Left forelimb (tissue), 1 donor: ENCODE measurements around the gene UBE2R2.
A peak's percentile ranks its signal among the peaks of the same experiment; 100 is the strongest.
"Not testable (repeated sequence)": the region's sequence is repeated elsewhere in the genome, so short reads cannot be mapped to it uniquely, and the experiment has no call there.

ENCODE experiments used
- DNase-seq: peaks from one replicate; pipeline ENCODE4 v3.0.0-alpha.2; 2018; ENCODE audit warnings: low spot score

UBE2R2 gene, protein sequence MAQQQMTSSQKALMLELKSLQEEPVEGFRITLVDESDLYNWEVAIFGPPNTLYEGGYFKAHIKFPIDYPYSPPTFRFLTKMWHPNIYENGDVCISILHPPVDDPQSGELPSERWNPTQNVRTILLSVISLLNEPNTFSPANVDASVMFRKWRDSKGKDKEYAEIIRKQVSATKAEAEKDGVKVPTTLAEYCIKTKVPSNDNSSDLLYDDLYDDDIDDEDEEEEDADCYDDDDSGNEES

DNA sequence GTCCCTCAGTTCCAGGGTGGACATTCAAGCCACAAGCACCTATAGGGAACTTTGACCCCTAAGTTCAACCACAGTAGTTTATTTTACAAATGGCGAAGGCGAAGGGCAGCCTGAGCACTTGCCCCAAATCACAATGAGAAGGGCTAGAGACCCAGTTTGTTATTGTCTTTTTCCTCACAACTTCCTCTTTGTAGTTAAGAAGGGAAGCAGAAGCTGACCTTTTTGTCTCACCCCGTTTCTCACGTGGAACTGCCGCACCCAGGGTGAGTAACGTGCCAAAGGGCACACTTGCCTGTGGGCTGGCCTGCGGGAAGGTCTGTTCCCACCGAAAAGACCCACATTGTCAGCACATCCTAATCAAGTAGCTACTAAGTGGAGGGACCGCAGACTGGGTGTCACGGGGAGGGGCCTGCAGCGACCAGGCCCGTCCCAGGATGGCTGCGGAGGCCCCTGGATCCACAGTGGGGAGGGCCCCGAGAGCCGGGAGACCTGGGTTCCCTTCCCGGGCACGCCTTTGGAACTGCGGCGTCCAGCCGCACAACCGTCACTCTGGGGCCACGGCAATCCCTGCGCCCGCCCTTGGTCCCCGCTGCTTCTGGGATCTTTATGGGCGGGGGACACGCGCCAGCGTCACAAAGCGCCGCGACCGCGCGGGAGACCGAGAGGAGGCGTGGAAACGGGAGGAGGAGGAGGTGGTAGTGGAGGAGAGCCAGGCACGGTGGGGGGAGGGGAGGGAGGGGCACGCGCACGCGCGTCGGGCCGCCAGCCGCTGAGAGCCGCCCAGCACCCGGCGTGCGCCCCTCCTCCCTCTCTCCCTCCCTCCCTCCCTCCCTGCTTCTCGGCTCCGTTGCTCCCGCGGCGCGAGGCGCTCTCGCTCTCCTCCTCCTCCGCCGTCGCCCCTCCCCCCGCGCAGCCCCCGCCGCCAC lies at the start of gene UBE2R2:
TSS of gene UBE2R2 (plus strand) at position 834 of the 926 bp plus-strand sequence. CDS start 598 bp downstream, outside the sequence.
- peak; percentile 99 for DNase-seq

DNA sequence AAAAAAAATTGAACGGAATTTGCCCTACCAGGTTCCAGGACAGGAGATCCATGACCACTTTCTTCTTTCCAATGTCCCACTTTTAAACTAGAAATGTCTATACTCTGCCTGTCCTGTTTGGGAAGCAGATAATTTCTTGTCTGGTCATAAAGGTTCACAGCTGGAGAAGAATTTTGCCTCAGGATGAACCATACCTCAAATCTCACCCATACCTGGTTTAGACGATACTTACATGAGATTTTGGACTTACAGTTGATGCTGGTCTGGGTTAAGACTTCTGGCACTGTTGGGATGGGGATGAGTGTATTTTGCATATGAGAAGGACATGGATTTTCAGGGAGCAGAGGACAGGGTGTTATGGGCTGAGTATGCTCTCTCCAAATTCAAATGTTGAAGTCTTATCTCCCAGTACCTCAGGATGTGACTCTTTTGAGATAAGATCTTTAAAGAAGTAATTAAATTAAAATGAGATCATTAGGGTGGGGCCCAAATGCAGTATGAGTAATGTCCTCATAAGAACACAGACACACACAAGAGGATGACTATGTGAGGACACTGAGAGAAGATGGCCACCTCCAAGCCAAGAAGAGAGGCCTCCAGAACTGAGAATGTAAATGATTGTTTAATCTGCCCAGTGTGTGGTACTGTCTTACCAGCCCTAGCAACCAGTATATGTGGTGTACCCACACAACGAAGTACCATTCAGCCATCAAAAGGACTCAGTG lies 46.6 kb upstream of the UBE2R2 start:
- DNase-seq: not testable (repeated sequence)

DNA sequence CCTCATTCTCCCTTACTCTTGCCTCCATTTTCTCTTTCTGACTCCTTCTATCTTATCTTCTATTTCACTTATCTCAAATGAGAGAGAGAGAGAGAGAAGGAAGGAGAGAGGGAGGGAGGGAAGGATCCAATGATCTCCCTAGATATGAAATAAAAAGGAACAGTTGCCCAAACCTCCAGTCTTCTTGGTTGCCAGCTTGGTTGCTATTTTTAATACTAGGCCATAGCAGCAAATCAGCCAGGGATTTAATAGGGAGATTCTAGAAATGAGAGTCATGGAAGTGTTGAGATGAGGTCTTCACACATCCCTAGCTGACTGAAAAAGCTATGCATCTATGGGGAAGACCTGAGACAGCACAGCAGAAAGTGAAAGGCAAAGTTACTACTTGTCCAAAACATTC lies 43.8 kb upstream of the UBE2R2 start:
- not testable (repeated sequence) for DNase-seq

DNA sequence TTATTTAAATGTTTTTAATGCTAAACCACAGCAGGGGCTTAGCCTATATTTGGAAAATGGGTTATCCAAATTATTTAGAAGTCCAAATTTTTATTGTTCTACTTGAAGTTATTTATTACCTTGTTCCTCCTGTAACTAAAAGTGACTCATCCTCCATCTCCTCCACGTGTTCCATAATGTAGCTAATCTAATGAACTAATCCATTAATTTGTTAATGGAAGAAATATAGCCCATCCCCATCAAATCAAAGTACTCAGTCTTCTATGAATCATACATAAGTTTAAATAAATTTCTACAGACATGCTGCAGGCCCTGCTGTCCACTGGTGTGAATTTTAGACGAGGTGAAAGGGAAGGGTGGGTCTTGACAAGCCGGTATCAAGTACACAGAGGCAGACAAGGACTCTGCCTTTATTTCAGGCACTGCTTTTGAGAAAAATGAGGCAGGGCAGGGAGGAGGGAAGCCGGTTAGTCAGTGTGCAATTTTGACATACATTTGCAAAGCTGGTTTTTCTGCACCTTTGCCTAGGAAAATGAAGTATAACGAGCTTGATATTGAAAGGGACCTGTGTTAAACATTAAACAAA lies 42.8 kb upstream of the UBE2R2 start:
- DNase-seq: not testable (repeated sequence)

DNA sequence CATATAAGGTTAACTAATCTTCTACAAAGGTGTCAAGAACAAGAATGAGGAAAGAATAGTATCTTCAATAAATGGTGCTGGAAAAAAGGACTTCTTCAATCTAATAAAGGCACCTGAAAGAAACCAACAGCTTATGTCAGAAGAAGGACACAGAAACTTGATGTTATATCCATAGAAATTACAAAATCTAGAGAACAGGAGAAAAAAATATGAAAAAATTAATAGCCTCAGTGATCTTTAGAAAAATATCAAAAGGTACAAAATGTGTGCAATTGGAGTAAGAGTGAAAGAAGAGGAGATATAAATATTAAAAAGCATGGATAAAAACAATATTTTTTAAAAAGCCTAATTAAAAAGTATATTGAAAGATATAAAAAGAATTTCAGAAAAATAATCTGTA lies 40.4 kb upstream of the UBE2R2 start:
- no peak for DNase-seq

- no peak for DNase-seq
Measured at GRCh38 chr9:33778700-33779351, 38.1 kb upstream of the UBE2R2 start.

- no peak for DNase-seq
Measured at GRCh38 chr9:33780276-33780675, 36.7 kb upstream of the UBE2R2 start.

GRCh38 chr9:33781736-33782135 lies 35.2 kb upstream of the UBE2R2 start:
- DNase-seq: no peak

DNA sequence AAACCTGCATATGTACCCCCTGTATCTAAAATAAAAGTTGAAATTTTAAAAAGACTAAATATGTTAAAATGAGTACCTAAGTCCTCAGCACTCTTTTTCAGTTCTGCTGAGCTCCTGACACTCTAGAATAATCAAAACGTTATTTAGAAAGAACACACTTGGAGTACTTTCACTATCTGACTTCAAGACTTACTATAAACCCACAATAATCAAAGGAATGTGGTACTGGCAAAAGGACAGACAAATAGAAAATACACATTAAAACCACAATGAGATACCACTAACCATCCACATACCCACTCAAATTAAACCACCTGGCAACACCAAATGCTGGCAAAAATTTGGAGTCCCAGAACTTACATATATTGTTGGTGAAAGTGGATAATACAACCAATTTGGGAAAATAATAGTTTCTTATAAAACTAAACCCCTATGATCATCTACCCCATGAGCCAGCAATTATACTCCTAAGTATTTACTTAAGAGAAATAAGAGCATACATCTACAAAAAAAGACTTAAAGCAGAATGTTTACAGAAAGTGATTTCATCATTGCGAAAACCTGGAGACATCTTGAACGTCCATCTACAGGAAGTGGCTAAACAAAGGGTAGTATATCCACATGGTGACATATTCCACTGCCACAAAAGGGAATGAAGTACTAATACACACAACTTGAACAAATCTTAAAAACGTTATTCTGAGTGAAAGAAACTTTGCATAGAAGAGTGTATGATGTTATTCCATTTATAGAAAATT lies 34.4 kb upstream of the UBE2R2 start:
- no peak for DNase-seq

DNA sequence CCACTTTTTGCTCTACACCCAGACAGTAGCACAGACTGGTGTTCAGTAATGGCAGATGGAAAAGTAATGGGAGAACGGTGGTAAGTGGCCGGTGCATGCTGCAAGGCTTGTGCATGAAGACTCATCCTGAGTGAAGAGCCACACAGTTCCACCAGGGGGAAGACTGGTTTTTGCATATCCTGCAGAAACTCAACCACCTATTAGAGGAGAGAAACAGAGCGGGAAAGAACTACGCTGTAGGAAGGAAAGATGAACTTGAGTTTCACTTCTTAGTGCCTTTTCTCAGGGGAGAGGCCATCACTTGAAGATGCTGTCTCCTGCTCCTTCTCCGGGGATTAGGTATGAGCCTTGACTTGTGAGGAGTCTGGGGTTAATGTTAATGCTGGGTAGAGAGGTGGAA lies 31.0 kb upstream of the UBE2R2 start:
- no peak for DNase-seq

- no peak for DNase-seq
Measured at GRCh38 chr9:33786681-33787080, 30.3 kb upstream of the UBE2R2 start.

DNA sequence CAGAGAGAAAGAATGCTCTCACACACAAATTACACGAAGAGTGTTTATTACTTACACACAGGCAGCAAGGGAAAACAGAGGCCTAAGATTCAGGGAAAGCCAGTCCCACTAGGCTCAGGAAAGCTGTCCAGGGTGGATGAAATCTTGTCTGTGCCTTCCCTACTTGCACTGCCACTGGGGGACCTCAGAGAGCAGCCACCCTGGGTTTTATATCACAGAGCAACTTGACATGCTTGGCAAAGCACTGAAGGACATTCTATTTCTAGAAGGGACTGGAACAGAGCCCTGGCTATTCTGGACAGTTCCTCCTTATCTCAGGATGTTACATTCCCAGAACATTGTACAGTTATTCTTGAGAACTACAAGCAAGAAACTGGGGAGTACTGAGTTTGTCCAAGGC lies 29.1 kb upstream of the UBE2R2 start:
- no peak for DNase-seq

DNA sequence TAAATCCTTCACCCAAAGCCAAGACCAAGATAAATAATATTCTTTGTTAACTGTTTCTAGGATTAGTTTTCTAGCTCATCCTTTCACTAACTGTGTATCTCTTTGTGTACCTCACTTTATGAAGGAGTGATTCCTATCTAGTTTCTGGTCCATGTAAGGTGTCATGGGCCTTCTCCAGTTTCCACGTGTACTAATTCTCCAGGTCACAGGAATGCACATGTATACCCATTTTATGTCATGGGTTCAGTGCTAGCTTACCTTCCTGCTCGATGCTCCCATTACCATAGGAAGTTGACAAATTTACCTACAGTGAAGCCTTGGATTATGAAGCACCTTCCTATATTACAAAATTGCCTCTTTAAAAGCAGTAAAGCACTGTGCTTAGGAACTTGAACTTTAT lies 27.5 kb upstream of the UBE2R2 start:
- not testable (repeated sequence) for DNase-seq

- DNase-seq: no peak
Measured at GRCh38 chr9:33791117-33791516, 25.8 kb upstream of the UBE2R2 start.

GRCh38 chr9:33793496-33793895 lies 23.5 kb upstream of the UBE2R2 start:
- not testable (repeated sequence) for DNase-seq

DNA sequence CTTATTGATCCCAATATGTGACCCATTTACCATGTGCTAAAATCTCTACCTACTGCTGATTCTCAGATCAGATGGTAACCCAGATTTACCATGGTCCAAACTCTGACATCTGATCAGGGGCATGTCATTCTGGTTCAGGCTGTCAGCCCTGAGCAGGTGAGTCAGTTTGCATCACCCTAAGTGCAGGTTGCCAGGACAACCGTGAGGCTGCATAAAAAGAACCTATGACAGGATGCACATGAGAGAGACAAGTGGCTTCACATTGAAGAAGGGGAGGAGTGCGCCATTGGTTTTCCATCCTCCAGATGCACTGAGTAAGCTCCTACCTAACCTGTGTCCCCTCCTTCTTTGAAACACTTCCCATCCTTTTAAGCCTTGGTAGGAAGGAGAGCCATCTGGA lies 22.4 kb upstream of the UBE2R2 start:
- DNase-seq: no peak

GRCh38 chr9:33795281-33795680 lies 21.7 kb upstream of the UBE2R2 start, which contains the start of gene PRSS3:
Gene PRSS3 (plus strand): TSS chr9:33795561. CDS start chr9:33795574, 13 bp downstream.
- no peak for DNase-seq

DNA sequence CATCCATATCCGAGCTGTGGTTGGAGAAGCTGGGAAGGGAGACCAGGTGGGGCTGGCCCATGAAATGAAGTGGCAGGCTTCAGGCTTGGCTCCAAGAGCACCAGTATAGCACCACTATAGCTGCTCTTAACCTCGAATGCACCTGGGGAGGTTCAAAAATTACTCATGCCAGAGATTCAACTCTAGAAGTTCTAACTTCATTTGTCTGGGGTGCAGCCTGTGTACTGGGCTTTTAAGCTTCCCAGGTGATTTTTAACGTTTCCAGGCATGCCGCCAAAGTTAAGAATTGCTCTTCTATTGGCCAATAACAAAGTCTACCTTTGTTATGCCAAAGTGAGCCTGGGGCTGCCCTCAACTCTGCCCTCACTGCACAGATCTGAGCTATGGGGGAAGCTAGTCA lies 21.1 kb upstream of the UBE2R2 start:
- no peak for DNase-seq

DNA sequence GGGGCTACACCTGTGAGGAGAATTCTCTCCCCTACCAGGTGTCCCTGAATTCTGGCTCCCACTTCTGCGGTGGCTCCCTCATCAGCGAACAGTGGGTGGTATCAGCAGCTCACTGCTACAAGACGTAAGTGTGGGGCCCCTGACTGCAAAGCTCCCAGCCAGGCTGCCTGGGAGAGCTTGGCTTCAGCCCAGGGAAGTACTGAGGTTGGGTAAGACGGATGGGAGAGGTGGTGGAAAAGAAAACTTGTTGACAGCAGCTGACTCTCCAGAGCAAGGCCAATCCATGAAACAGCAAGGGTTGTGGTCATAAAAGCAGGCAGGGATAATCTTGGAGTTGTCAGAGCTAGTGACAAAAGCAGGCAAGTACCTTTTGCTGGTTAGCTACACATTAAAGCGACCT lies 20.3 kb upstream of the UBE2R2 start:
- not testable (repeated sequence) for DNase-seq

GRCh38 chr9:33797837-33798236 lies 19.1 kb upstream of the UBE2R2 start:
- no peak for DNase-seq

- no peak for DNase-seq
Measured at GRCh38 chr9:33798545-33798944, 18.4 kb upstream of the UBE2R2 start.
